Neuron (in vitro differentiated cells): ENCODE measurements around the gene TFF2.

Experiments used
- H2AFZ ChIP-seq: one replicate; pipeline ENCODE4 v1.6.1; 2013; ENCODE audit warnings: low read depth, mild to moderate bottlenecking, inconsistent platforms, low read length, moderate library complexity
- H3K27me3 ChIP-seq: one replicate; pipeline ENCODE4 v1.6.1; 2013; ENCODE audit warnings: low read length; ENCODE audit not compliant: insufficient read depth
- H3K36me3 ChIP-seq: one replicate; pipeline ENCODE4 v1.6.1; 2013; ENCODE audit warnings: low read length; ENCODE audit not compliant: insufficient read depth
- H3K4me1 ChIP-seq: one replicate; pipeline ENCODE4 v1.6.1; 2013; ENCODE audit warnings: low read length; ENCODE audit not compliant: insufficient read depth
- H3K4me3 ChIP-seq: 2 replicates; pipeline ENCODE4 v1.5.1; 2013; ENCODE audit warnings: mild to moderate bottlenecking, low read length, moderate library complexity
- H3K9me3 ChIP-seq: one replicate; pipeline ENCODE4 v1.6.1; 2013; ENCODE audit warnings: low read length

Gene TFF2

GRCh38 chr21:42389449-42389835, 38.6 kb upstream of the TFF2 start:
- no peak overlapping the region for H2AFZ ChIP-seq
- H3K4me1 ChIP-seq, result peaks cover 4% of the 10 kb centered on the region
- H3K4me3 ChIP-seq, result no peak overlapping the region
- no peaks in the 10 kb centered on the region for H3K9me3 ChIP-seq
- H3K27me3 ChIP-seq, result no peaks in the 10 kb centered on the region
- H3K36me3 ChIP-seq, result no peaks in the 10 kb centered on the region

DNA sequence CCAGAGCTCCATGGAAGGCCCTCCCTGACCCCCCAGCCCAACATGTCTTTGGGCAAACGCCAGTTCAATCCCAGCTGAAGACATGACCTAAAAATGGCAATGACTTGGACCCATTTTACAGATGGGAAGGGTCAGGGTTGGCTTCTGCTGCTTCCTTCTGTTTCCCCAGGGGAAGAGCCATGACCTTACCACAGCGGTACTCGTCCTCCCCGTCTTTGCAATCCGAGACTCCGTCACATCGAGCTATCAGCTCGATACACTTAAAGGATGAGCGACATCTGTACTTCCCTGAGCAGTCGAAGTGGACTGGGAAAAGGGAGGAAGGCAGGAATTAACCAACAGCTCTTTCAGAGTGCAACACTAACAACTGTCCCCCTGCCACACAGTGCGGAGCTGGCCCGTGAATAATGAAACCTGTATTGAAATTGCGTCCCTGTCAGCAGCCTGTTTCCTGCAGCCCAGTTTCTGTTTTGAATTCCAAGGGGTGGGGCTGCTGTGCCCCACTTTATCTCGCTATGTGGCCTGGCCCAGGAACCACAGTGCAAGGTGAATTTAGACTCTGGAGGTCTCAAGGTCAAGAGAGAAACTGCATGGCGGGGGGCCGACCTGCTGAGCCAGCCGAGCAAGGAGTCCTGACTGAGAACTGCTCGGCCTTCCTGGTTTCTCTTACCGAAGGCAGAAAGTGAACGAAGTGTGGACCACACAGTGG, 38.1 kb upstream of the TFF2 start:
- Histone ChIP-seq H3K9me3 (no peaks in the 10 kb centered on the region), H3K27me3 (no peaks in the 10 kb centered on the region), H3K4me1 (peaks cover 4% of the 10 kb centered on the region), H3K36me3 (no peaks in the 10 kb centered on the region), H2AFZ (no peak overlapping the region), H3K4me3 (no peak overlapping the region)

DNA sequence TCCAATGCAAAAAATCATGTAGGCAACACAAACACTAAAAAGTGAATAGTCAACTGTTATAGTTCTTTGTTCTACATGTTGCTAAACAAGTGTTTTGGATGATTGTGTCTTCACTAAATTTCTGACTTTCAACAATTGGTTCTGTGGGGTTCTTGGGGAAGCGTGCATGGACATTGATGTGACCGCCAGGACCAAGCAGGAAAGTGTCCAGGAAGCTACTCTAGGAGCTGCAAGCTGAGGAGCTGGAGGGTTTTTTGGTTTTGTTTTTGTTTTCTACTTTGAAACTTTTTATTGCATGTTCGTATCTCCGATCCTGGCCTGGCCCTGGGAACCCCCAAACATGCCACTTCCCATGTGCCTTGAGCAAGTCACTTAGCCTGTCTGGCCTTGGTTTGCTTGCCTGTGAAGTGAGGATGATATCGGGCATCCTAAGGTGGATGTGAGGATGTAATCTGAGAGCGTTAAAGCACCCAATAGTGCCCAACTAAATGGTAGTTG, 37.1 kb upstream of the TFF2 start:
- Histone ChIP-seq H3K4me1 (peaks cover 4% of the 10 kb centered on the region), H2AFZ (no peak overlapping the region), H3K27me3 (no peaks in the 10 kb centered on the region), H3K36me3 (no peaks in the 10 kb centered on the region), H3K9me3 (no peaks in the 10 kb centered on the region), H3K4me3 (no peak overlapping the region)

DNA sequence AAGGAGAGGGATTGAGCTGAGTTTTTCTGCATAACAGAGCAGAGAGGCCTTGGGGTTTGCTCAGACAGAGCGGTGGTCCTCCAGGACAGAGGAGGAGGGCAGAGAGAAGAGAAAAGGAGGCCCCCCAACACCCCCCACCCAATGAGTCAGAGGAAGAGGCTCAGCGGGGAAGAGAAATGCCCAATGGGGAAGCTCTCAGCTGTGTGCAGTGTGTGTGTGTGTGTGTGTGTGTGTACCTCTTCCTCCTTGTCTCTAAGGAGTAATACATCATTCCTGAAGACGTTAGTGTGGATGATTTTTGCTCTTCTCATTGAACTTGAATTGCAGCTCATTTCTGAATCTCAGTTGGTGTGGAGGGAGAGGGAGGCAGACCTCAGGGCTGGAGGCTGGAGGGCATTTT, 36.4 kb upstream of the TFF2 start:
- Histone ChIP-seq H3K4me3 (no peak overlapping the region), H3K36me3 (no peaks in the 10 kb centered on the region), H3K9me3 (no peaks in the 10 kb centered on the region), H2AFZ (no peak overlapping the region), H3K27me3 (no peaks in the 10 kb centered on the region), H3K4me1 (peaks cover 4% of the 10 kb centered on the region)

GRCh38 chr21:42386034-42386591, 35.3 kb upstream of the TFF2 start:
- H3K27me3 ChIP-seq, result no peaks in the 10 kb centered on the region
- H3K4me3 ChIP-seq, result no peak overlapping the region
- H2AFZ ChIP-seq, result no peak overlapping the region
- no peaks in the 10 kb centered on the region for H3K9me3 ChIP-seq
- H3K36me3 ChIP-seq, result no peaks in the 10 kb centered on the region
- H3K4me1 ChIP-seq, result peaks cover 4% of the 10 kb centered on the region

- H2AFZ ChIP-seq, result no peak overlapping the region
- H3K9me3 ChIP-seq, result no peaks in the 10 kb centered on the region
- H3K27me3 ChIP-seq, result no peaks in the 10 kb centered on the region
- H3K36me3 ChIP-seq, result no peaks in the 10 kb centered on the region
- H3K4me3 ChIP-seq, result no peak overlapping the region
- H3K4me1 ChIP-seq, result peaks cover 4% of the 10 kb centered on the region
These were observed 34.8 kb upstream of the TFF2 start for GRCh38 chr21:42385619-42386018.

- Histone ChIP-seq H3K4me1 (peaks cover 4% of the 10 kb centered on the region), H2AFZ (no peak overlapping the region), H3K9me3 (no peaks in the 10 kb centered on the region), H3K36me3 (no peaks in the 10 kb centered on the region), H3K27me3 (no peaks in the 10 kb centered on the region), H3K4me3 (no peak overlapping the region)
These were observed 34.2 kb upstream of the TFF2 start for GRCh38 chr21:42384989-42385388.

DNA sequence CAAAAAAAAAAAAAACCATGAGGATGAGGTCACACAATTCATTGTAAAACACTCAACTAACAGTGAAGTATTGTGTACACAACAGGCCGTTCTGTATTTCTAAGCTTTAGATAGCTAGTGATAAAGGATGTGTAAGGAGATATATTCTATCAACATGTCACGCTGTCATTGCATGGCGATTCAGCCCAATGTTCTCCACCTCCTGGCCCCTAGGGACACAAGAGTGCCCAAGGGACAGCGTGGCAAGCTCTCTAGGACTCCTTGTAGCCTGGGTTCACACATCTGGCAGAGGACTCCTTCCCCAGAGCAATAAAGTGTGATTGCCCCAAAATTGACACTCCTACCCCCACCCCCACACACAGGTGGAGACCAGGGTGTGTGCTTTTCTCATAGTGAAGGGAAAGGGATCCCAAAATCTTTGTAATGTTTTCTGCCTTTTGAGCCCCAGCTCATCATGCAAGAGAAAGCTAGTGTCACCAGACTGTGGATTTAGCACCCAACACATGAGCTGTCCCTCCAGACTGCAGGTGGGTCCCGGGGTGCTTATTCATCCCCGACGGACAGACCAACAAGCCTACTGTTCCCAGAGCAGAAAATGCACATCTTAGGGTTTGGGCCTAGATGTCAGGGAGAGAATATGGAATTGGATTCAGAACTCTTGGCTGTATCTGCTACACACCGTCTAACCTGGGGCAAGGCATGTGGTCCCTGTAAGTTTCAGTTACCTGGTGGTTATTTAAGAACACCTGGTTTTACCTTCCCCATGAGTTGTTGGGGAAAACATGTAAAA, 33.6 kb upstream of the TFF2 start:
- H3K4me1 ChIP-seq, result peaks cover 2% of the 10 kb centered on the region
- H3K9me3 ChIP-seq, result no peaks in the 10 kb centered on the region
- no peak overlapping the region for H3K4me3 ChIP-seq
- H3K36me3 ChIP-seq, result no peaks in the 10 kb centered on the region
- H2AFZ ChIP-seq, result no peak overlapping the region
- no peaks in the 10 kb centered on the region for H3K27me3 ChIP-seq

DNA sequence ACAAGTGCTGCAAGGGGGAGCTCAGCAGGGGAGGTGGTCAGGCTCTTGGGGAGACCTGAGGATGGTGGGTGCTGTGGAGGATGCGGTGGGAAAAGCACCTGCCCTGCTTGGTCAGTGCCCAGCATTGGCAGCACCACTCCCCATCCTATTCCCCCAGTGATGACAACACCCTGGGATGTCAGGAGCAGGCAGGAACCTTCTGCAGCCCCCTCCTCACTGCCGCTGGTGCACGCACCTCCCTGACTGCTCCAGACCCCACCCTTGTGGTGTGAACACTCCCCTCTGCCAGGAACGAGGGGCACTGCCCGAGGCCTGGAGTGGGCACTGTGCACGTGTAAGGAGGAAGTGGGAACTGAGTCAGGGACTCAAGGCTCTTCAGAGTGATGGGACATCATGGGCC, 32.5 kb upstream of the TFF2 start:
- H3K36me3 ChIP-seq, result no peaks in the 10 kb centered on the region
- H2AFZ ChIP-seq, result no peak overlapping the region
- no peak overlapping the region for H3K4me3 ChIP-seq
- H3K4me1 ChIP-seq, result no peaks in the 10 kb centered on the region
- no peaks in the 10 kb centered on the region for H3K27me3 ChIP-seq
- H3K9me3 ChIP-seq, result no peaks in the 10 kb centered on the region

- H2AFZ ChIP-seq, result no peak overlapping the region
- H3K27me3 ChIP-seq, result no peaks in the 10 kb centered on the region
- no peak overlapping the region for H3K4me3 ChIP-seq
- no peaks in the 10 kb centered on the region for H3K4me1 ChIP-seq
- no peaks in the 10 kb centered on the region for H3K9me3 ChIP-seq
- no peaks in the 10 kb centered on the region for H3K36me3 ChIP-seq
These were observed 32.1 kb upstream of the TFF2 start for GRCh38 chr21:42382915-42383314.

GRCh38 chr21:42381347-42381984, 30.7 kb upstream of the TFF2 start:
- Histone ChIP-seq H2AFZ (no peak overlapping the region), H3K9me3 (no peaks in the 10 kb centered on the region), H3K36me3 (no peaks in the 10 kb centered on the region), H3K4me1 (no peaks in the 10 kb centered on the region), H3K4me3 (no peak overlapping the region), H3K27me3 (peaks cover 2% of the 10 kb centered on the region)

DNA sequence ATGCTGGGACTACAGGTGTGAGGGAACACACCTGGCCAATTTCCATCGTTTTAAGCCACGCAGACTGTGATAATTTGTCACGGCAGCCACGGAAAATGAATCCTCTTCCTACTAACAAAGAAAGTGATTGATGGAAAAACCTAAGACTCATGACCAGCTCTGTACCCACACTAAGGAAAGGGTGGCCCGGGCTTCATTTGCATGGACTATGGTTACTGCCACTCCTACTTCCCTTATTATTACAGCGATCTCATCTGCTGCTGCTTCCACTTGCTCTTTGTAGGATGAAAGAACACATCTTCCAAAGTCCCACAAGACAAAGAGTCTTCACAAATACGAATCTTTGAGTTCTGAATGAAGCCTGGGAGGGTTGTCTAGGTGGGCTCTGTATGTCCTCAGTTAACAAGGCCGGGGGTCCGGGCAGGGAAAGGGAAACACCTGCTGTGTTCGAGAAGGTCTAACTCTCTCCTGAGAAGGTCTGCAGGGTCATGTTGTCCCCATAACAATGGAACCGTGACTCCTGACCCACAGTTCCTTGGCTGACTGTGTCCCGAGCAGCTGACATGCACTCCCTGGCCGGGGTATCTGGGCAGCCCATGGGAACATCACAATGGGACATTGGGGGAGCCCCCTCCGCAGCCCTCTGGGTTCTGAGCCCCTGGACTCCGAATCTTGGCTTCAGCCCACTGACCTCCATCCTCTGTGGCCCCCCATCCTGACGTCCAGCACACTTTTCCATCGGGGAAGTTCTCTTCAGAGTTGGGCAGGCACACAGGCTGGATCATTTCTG, 28.8 kb upstream of the TFF2 start:
- Histone ChIP-seq H3K27me3 (peaks cover 2% of the 10 kb centered on the region), H2AFZ (no peak overlapping the region), H3K4me3 (no peak overlapping the region), H3K9me3 (no peaks in the 10 kb centered on the region), H3K4me1 (no peaks in the 10 kb centered on the region), H3K36me3 (no peaks in the 10 kb centered on the region)
